COLO668 (cell line): ENCODE data around the gene TNS3.
"Not testable (repeated sequence)": the region's sequence is repeated elsewhere in the genome, so short reads cannot be mapped to it uniquely, and the experiment has no call there.

Experiments
- DNase-seq: peaks from one replicate; lab custom pipeline; 2025; ENCODE audit not compliant: unreplicated experiment; lab: John Stamatoyannopoulos, UW

TNS3 gene

DNA sequence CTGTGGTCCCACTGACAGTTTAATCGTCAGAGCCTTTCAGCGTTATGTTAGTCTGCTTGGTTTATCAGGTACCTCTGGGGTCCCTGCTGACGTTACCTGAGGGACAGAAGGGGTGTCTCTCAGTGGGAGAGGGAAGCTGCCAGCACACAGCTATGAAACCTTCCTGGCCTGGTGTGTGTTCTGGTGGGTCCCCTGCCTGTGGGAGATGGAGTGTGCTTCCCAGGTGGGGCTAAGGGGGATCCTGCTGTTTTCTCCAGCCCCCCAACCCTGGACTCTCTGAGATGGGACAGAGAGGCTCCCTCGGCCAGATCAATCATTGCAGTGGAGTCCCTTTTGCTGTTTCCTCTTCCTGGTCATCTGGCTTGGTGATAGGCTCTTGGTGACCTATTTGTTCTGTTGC lies 308.8 kb downstream of the TNS3 start:
- DNase-seq: no peak

DNA sequence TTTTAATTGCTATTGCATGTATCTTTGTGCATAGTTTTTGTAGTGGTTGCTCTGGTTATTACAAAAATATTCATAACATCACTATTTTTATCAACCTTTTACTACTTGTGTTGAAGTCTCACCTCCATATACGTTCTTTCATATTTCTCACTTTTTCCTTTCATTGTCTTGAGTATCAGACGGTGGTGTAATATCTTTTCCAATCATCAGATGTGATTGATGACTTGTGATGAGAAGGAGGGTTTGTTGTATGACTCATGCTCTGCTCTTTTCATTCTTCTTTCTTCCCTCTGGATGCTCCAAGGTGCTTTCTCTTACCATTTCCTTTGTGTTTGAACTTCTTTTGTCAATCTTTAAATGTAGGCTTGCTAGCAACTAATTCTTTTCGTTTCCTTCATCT lies 310.2 kb downstream of the TNS3 start:
- DNase-seq: no peak

DNA sequence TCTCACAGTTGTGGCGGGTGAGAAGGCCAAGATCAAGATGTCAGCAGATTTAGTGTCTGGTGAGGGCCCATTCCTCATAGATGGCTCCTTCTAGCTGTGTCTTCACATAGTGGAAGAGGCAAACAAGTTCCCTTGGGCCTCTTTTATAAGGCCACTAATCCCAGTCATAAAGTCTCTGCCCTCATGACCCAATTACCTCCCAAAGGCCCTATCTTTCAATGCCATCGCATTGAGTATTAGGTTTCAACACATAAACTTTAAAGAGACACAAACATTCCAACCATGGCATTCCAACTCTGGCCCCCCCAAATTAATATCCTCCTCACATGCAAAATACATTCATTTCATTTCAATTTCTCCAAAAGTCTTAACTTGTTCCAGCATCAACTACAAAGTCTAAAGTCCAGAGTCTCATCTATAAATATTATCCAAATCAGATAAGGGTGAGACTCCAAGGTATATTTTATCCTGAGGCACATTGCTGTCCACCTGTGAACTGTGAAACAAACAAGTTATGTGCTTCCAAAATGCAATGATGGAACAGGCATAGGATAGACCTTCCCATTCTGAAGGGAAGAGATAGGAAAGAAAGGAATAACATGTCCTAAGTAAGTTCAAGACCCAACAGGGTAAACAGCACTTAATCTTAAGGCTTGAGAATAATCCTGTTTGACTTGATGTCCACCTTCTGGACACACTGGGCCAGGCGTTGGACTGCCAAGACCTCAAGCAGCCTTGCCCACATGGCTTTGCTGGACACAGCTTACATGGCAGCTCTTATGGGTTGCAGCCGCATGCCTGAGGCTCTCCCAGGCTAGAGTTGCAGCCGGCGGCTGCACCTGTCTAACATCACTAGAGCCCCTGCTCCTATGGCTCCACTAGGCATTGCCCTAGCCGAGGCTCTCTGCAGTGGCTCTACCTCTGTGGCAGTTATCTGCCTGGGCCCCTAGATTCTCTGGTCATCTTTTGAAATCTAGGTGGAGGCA lies 312.8 kb downstream of the TNS3 start:
- DNase-seq: no peak

DNA sequence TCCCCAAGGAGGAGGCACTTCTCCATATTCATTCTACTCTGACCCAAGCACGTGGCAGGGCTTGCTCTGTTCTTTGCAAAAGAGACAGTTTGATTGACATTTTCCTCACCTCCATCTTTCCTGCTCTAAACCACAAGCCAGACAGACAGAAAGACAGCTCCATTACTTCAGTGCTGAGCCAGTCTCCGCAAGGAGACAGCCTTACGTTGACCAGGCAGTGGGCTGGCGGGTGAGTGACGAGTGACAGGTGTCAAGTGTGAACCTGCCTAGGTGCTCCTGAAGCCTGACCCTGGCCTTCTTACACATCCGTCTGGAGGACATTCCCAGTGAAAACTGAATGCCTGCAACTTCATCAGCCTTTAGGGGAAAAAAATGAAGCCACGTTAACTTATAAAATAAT lies 314.6 kb downstream of the TNS3 start:
- no peak for DNase-seq

DNA sequence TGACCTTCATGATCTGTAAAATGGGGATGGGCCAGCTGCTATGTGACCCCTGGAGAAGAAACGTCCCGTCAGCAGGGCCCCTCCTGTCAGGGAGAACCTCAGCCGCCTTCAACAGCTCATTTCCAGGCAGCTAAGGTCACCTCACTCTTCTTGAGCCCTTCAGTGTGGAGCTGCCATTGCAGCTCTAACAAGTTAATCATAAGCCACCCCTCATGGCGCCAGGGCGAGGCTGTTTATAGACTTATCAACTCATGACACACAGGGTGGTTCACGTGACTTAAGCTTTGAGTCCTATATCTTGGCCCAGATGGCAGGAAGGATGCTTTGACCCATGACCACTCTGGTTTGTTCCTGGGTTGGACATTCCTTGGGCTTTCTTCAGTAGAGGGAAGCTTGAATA lies 315.1 kb downstream of the TNS3 start:
- DNase-seq: no peak

DNA sequence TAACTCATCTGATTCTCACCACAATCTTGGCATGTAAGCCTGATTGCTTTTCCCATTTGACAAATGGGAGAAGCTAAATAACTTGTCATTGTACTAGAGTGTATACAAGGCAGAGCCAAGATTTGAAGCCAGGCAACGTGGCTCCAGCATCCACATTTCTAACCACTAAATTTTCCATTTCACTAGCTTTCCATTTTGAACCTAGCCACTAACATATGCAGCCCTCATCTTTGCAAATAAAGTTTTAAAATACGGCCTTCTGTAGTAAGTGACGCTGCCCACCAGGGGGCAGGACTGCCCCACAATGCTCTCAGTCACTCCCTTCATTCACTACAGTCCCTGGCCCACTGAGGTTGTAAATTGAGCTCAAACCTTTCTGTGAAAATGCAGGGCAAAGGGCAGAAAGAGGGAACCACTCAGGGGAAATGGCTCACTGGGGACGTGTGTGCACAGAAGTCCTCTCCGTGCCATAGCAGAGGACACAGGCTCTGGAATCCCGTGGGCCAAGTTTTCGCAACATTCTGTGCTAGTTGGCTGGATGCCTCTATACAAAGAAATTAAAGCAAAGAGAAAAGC lies 315.7 kb downstream of the TNS3 start:
- peak; percentile 70 for DNase-seq

DNA sequence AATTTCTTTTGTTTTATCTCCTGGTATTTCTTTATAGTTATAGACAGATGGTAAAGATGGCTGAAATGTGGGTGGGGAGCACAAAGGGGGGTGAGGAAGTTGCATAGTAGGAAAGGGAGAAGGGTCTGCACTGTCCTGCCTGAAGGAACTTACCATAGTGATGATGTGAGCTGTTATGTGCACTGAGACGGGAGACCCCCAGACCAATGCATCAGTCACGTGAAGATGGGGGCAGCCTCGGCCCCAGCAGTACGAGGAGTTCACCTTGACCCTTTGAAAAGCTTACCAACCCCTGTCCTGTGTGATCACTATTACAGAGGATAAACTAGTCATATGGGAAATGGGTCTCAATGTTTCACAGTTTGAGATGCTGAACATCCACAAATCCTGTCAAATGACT lies 316.3 kb downstream of the TNS3 start:
- no peak for DNase-seq

DNA sequence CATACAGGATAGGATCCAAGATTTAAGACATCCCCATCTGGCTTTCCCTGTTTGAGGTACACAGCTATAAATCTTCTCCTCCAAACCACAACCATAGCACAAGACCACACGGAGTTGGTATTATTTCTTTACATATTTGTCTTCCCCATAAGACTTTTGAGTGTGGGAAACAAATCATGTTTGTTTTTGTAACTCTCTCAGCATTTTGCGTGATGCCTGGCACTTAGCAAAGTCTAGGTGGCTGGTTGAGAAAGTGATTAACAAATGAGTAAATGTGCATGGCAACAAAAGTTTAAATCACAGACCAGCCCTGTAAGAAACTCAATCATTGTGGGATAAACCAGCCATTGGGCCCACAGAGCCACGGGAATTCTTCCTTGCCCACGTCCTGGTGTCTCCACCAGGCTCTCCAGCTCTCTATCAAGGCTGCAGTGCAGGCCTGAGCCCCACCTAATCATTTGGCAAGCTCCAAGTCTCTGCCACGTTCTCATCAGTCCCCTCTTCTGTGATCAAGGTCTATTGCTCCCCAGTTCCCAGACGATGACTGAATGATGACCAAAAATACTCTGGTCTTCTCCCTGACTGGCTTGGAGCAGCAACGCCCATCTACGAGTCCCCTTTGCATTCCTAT lies 317.8 kb downstream of the TNS3 start:
- DNase-seq: no peak

DNA sequence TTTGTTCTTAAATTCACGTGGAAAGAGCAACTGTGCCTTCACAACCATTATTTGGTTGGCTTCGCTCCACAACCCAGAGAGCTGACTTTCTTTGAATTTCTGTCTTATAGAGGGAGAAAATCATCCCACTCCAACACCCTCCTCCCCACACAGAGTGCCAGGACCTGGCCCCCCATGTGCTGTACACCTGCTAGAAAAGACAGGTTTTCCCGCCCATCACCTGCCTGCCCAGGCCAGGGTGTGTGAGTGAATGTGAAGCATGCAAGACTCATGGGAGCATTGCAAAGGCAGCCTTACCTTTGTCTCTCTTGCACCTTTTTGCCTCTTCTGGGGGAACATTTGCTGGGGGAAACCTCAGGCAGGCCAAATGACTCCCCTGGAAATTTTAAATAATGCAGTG lies 319.0 kb downstream of the TNS3 start:
- DNase-seq: no peak

DNA sequence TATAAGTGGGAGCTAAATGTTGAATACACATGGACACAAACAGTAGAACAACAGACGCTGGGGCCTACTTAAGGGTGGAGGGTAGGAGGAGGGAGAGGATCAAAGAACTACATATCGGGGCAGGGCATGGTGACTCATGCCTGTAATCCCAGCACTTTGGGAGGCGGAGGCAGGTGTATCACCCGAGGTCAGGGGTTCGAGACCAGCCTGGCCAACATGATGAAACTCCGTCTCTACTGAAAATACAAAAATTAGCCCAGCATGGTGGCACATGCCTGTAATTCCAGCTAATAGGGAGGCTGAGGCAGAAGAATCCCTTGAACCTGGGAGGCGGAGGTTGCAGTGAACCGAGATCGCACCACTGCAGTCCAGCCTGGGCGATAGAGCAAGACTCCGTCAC lies 319.8 kb downstream of the TNS3 start:
- not testable (repeated sequence) for DNase-seq

DNA sequence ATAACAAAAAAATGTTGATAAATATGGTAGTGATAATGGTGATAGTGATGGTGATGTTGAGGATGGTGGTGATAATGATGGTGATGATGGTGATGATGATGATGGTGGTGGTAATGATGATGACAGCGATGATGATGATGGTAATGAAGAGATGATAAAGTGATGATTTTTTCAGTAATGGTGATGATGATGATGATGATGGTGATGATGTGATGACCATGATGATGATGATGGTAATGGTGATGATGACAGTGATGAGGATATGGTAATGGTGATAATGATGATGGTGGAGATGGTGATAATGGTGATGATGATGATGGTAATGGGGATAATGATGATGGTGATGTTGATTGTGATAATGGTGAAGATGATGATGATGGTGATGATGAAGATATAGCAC lies 321.6 kb downstream of the TNS3 start:
- DNase-seq: no peak

DNA sequence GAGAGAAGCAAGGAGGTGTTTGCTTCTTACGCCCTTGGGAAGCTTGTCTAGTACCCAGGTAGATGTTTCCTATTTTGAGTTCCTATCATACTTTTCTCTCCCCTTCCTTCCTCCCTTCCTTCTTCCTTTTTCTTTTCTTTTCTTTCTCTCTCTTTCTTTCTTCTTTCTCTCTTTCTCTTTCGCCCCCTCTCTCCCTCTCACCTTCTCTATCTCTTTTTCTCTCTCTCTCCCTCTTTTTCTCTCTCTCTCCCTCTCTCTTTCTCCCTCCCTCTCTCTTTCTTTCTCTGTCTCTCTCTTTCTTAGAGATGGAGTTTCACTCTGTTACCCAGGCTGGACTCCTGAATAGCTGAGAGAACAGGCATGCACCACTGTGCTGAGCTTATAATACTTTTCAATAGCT lies 322.2 kb downstream of the TNS3 start:
- no peak for DNase-seq

DNA sequence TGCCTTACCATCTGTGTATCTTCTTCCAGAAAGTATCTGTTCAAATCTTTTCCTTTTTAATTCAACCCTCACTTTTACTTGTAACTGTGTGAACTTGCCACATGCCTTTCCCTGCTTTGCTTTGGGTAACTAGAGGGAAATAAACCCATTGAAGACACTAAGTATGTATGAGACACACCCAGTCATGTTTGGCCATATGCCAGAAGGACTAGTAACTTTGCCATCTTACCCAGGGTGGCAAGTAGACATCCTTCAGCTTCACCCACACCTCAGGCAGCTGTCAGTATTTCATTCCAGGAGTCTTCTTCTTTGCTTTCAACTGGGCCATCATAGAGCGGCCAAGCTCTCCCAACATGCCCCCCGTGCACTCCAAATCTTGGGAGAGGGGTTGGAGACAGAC lies 323.1 kb downstream of the TNS3 start:
- DNase-seq: no peak

DNA sequence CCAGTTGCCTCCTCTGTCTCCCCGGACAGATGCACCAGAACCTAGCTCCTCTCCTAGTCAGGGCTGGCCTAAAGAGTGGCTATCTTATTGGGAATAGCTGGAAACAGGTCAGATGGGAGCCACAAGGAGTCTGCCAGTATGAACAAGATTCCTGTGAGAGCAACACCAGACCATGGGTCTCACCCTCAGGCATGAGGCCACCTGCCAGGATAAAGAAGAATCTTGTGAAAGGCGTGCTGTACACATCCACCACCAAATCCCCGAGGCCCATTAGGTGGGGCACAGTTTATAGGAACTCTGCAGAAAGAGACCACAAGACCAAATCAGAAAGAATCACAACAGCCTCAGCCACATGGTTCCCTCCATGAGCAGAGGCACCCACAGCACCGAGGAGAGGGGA lies 325.9 kb downstream of the TNS3 start:
- DNase-seq: no peak

DNA sequence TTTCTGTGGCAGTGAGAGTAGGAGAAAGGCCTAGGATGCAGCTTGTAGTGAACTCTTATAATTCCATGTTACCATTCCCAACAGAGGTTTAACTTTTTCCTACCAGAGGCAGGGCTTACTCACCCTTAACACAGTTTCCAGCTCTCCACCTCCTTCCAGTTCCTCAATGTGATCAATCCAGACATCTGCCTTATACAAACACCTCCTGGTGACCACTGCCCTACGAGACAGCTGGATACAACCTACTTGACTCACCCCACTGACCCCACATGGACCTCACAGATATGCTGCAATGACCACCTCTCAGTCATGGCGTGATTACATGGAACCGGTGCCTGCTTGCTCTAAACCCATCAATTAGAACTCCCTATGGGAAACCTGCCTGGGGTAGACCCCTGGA lies 326.5 kb downstream of the TNS3 start:
- DNase-seq: no peak

DNA sequence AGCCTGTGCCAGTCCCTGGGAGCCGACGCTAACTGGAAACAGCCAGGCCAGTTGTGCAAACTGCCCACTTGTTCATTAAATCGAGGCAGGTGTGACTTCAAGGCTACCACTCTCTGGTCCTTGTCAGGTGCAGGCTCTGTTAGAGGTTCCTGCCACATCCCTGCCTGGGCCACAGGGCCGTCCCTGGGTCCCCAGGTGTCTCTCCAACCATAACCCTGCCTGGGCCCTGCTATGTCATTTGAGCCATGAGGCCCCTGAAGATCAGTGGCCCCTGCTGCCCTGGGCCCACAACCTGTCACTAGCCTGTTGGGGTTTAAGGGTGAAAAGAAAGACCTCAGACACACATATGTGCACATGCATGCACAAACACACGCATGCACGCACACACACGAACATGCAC lies 326.9 kb downstream of the TNS3 start:
- no peak for DNase-seq

DNA sequence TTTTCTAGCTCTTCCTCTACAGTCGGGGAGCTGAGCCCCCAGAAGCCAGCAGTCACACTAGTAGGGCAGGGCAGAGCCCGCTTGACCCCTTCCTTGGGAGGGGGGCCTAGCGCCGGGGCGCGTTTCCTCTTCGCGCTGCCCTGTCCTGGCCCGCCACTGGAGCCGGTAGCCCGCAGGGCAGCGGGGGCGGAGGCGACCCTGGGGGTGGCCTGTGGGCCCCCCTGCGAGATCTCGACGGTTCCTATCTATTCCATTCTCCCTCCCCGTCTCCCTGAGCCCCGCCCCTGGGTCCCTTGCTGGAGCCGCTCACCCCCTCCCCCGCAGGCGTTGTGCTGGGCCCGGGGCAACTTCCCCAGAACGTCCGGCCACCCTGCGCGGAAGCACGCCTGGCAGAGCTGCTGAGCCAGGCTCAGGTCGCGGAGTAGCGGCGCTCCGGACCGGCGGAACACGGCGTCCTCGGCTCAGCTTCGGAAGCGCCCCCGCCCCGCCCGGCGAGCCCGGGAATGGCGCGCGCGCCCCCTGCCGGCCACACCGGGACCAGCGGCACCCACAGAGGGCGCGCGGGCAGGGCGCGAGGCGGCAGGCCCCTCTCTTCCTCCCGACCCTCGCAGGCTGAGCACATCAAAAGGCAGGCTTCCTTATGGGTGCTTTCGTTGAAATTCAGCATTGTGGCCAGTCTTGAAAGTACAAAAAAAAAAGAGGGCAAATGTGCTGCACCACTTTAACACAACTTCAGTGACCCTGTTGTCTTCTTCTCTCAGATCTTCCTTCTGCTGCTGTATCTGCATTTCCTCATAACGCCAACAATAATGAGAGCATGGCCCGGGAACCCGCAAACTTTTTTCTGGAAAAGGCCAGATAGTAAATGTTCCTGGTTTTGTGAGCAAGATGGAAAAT lies 327.6 kb downstream of the TNS3 start:
- DNase-seq: peak; percentile 94

DNA sequence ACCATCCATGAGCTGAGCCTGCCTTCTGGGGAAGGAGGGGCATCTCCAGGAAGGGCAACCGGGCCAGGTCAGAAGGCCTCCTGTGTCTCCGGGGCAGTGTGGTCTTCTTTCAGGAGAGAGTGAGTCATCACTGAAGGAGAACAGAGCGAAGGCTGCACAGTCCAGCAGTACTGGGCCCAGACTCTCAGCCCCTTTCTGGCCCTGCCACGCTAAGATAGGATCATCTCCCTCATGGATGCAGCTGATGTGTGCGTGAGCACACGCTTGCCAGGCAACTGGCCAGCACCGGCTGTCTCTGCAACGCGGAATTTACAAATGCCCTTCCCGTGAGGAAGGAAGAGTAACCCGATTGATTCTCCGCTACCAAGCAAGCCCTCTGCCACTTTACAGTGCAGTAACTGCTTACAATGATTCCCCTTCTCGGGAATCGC lies 328.2 kb downstream of the TNS3 start:
- DNase-seq: peak; percentile 67

DNA sequence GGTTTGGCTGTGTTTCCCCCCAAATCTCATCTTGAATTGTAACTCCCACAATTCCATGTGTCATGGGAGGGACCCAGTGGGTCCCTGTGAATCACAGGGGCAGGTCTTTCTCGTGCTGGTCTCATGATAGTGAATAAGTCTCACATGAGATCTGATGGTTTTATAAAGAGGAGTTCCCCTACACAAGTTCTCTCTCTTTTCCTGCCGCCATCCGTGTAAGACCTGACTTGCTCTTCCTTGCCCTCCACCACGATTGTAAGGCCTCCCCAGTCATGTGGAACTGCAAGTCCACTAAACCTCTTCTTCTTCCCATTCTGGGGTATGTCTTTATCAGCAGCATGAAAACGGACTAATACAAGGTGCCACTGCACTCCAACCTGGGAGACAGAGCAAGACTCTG lies 329.2 kb downstream of the TNS3 start:
- no peak for DNase-seq

DNA sequence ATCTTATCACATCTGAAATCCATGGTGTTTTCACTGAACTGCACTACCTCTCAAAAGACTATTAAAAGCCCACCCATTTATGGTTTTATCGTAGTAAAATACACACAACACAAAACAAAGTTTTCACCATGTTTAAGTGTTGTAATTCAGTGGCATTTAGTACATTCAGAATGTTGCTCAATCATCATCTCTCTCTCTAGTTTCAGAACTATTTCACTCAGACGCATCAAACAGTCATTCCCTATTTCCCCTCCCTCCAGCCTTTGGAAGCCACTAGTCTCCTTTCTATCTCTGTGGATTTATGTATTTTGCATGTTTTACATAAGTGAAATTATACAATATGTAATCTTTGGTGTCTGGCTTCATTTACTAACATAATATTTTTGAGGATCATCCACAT lies 332.6 kb downstream of the TNS3 start:
- DNase-seq: no peak

DNA sequence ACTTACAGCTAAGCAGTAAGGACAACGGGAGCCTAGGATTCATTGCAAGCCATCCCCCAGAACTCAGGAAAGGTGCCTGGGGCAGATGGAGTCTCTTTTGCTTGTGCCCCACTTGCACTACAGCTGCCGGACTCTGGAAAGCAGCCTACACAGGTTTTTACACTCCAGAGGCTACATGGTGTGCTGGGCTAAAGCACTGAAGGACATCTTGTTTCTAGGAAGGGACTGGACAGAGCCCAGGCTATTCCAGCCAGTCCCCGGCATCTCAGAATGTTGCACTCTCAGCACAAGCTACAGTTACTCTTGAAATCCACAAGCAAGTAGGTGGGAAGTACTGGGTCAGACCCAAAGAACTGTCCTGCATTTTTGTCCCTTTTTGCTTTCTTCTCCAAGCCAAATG lies 333.1 kb downstream of the TNS3 start:
- no peak for DNase-seq
